Liver (tissue), 9 donors: ENCODE results near the gene MXD4. TPM values are rescaled to one million over a fixed set of nuclear protein-coding genes. Genes with fewer than 3 reads are reported as not detected.
"Not testable (repeated sequence)": the region's sequence is repeated elsewhere in the genome, so short reads cannot be mapped to it uniquely, and the experiment has no call there.

Source experiments
- DNase-seq: peaks from one replicate; pipeline ENCODE4 v3.0.0-alpha.2; 2017; ENCODE audit warnings: low spot score
- H3K27ac ChIP-seq, 2 donors: one replicate each; pipeline ENCODE4 v1.7.0; 2013; ENCODE audit warnings: inconsistent platforms in 2 of 2, low read length in 2 of 2, control low read depth in 1 of 2, low read depth in 1 of 2, mild to moderate bottlenecking in 1 of 2
- H3K27me3 ChIP-seq, 4 donors: one replicate each; pipeline versions ENCODE4 v1.6.1 to v1.7.0; 2013; ENCODE audit warnings: low read length in 3 of 4, inconsistent platforms in 1 of 4, mild to moderate bottlenecking in 1 of 4, moderate library complexity in 1 of 4; ENCODE audit not compliant: control insufficient read depth in 4 of 4, insufficient read depth in 4 of 4
- H3K36me3 ChIP-seq, 4 donors: one replicate each; pipeline versions ENCODE4 v1.6.1 to v1.7.0; 2013; ENCODE audit warnings: low read length in 3 of 4, mild to moderate bottlenecking in 3 of 4, low read depth in 1 of 4, moderate library complexity in 1 of 4; ENCODE audit not compliant: control insufficient read depth in 4 of 4, insufficient read depth in 3 of 4
- H3K4me1 ChIP-seq, 4 donors: one replicate each; pipeline versions ENCODE4 v1.6.1 to v1.7.0; 2013; ENCODE audit warnings: low read length in 3 of 4, mild to moderate bottlenecking in 3 of 4, moderate library complexity in 1 of 4; ENCODE audit not compliant: control insufficient read depth in 4 of 4, insufficient read depth in 4 of 4
- H3K4me3 ChIP-seq, 3 donors: one replicate each; pipeline versions ENCODE4 v1.6.1 to v1.7.0; 2013; ENCODE audit warnings: low read length in 3 of 3, control low read depth in 1 of 3, low read depth in 1 of 3, mild to moderate bottlenecking in 1 of 3
- H3K9ac ChIP-seq, 2 donors: one replicate each; pipeline ENCODE4 v1.7.0; 2013; ENCODE audit warnings: low read length in 2 of 2, mild to moderate bottlenecking in 2 of 2, moderate library complexity in 2 of 2, control low read depth in 1 of 2, low read depth in 1 of 2
- H3K9me3 ChIP-seq, 4 donors: one replicate each; pipeline versions ENCODE4 v1.6.1 to v1.7.0; 2013; ENCODE audit warnings: low read length in 3 of 4; ENCODE audit not compliant: control insufficient read depth in 4 of 4
- ATF3 ChIP-seq: IDR thresholded peaks from 2 replicates; pipeline ENCODE4 v1.6.1; 2016; ENCODE audit warnings: antibody characterized with exemption
- CTCF ChIP-seq: fragments of 150-350 bp; IDR thresholded peaks from 2 replicates; pipeline ENCODE4 v1.5.1; 2017; ENCODE audit warnings: improper control_type of control experiment, low read depth, low read length; ENCODE audit not compliant: missing input control
- EGR1 ChIP-seq, 2 donors: IDR thresholded peaks; 2 replicates each; pipeline ENCODE4 v1.6.1; 2016 to 2018; ENCODE audit warnings: antibody characterized with exemption in 2 of 2, low read depth in 2 of 2
- FOXA1 ChIP-seq: IDR thresholded peaks from 2 replicates; pipeline ENCODE4 v1.6.1; 2016; ENCODE audit warnings: antibody characterized with exemption
- HNF4A ChIP-seq, 2 donors: conservative IDR thresholded peaks; 2 replicates each; pipeline ENCODE4 v1.6.1; 2016; ENCODE audit warnings: antibody characterized with exemption in 2 of 2, mild to moderate bottlenecking in 2 of 2
- HNF4G ChIP-seq: IDR thresholded peaks from 2 replicates; pipeline ENCODE4 v1.6.1; 2016; ENCODE audit warnings: antibody characterized with exemption
- JUND ChIP-seq, 2 donors: IDR thresholded peaks; 2 replicates each; pipeline ENCODE4 v1.6.1; 2016; ENCODE audit warnings: antibody characterized with exemption in 2 of 2
- MAX ChIP-seq: IDR thresholded peaks from 2 replicates; pipeline ENCODE4 v1.6.1; 2016; ENCODE audit warnings: antibody characterized with exemption
- NR2F2 ChIP-seq: IDR thresholded peaks from 2 replicates; pipeline ENCODE4 v1.6.1; 2016; ENCODE audit warnings: antibody characterized with exemption
- RAD21 ChIP-seq, 2 donors: IDR thresholded peaks; 2 replicates each; pipeline ENCODE4 v1.6.1; 2016; ENCODE audit warnings: antibody characterized with exemption in 2 of 2, mild to moderate bottlenecking in 2 of 2
- RXRA ChIP-seq, 2 donors: IDR thresholded peaks; 2 replicates each; pipeline ENCODE4 v1.6.1; 2017 to 2018; ENCODE audit warnings: antibody characterized with exemption in 2 of 2, mild to moderate bottlenecking in 1 of 2
- SP1 ChIP-seq: IDR thresholded peaks from 2 replicates; pipeline ENCODE4 v1.6.1; 2018; ENCODE audit warnings: antibody characterized with exemption, mild to moderate bottlenecking
- TAF1 ChIP-seq: conservative IDR thresholded peaks from 2 replicates; pipeline ENCODE4 v1.6.1; 2016; ENCODE audit warnings: antibody characterized with exemption, mild to moderate bottlenecking
- YY1 ChIP-seq: IDR thresholded peaks from 2 replicates; pipeline ENCODE4 v1.6.1; 2016; ENCODE audit warnings: antibody characterized with exemption, mild to moderate bottlenecking
- WGBS: extraction: QIAGEN DNeasy Blood & Tissue Kit; methylation state at CpG from one replicate; pipeline ENCODE4 v1.1.7; 2013; 5-methylcytosine and 5-hydroxymethylcytosine counted together
- polyA plus RNA-seq, 2 donors: library from polyadenylated mRNA; stranded (reverse) in 1 of 2; unstranded in 1 of 2; fragments of 200-250 nt in 1 of 2; fragments of >200 nt in 1 of 2; fragmentation: Nextera tagmentation in 1 of 2; extraction: Ambion mirVana in 1 of 2; gene quantifications; one replicate each; pipeline versions ENCODE4 v1.2.1 to v1.2.3, GENCODE V29; 2013 to 2015
- total RNA-seq, 2 donors: library from RNA; depleted of rRNA; stranded (reverse); fragments of >200 nt; gene quantifications; one replicate each; pipeline ENCODE4 v1.2.3, GENCODE V29; 2014
- TF ChIP-seq, protein P1 (sequence below): IDR thresholded peaks from 2 replicates; pipeline ENCODE4 v1.6.1; 2016; ENCODE audit warnings: antibody characterized with exemption, mild to moderate bottlenecking
- TF ChIP-seq, protein P2 (sequence below): IDR thresholded peaks from 2 replicates; pipeline ENCODE4 v1.6.1; 2016; ENCODE audit warnings: antibody characterized with exemption
- donor health status: healthy.
- donor health status: healthy.
- donor health status: healthy.
- donor health status: healthy.
- donor health status: healthy.

Gene MXD4
- total and polyA plus RNA-seq, 4 donors, result 6.5 to 19.6 (median 15.9) TPM

- Histone ChIP-seq H3K4me3 (no peak overlapping the region), H3K9ac (no peak overlapping the region), H3K27me3 (no peaks in the 10 kb centered on the region), H3K36me3 (peaks cover 0 to 7% (median 3%) of the 10 kb centered on the region in 4 donors), H3K4me1 (peaks cover 0 to 2% (median 0%) of the 10 kb centered on the region in 4 donors), H3K27ac (no peak overlapping the region), H3K9me3 (no peaks in the 10 kb centered on the region)
- TF ChIP-seq SP1 (no peak), JUND (IDR thresholded peaks at IDR 0.05) (no peak), CTCF (no peak), NR2F2 (no peak)
- 89% methylated on average over 2 of the region's 2 CpGs for WGBS
- no peak for DNase-seq
Observed at GRCh38 chr4:2226261-2226660, 35.6 kb downstream of the MXD4 start.

DNA sequence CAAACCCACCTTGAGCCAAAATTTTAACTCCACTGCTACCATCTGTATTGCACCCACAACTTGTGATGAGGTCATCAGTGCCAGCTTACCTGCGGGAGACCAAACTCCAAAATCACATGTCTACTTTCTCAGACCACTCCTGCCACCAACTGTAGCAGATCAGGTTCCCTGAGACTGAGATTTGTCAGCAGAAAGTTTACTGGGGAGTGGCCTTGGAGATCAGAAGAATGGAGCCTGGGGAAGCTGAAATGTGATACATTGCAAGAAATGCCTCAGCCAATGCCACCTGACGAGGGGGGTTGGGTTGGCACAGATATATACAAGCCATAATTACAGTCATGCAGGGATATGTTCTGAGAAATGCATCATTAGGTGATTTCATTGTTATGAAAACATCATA is 39.1 kb downstream of the MXD4 start:
- H3K4me3 ChIP-seq, result no peak overlapping the region
- no peak for TF ChIP-seq JUND (IDR thresholded peaks at IDR 0.05)
- TF ChIP-seq NR2F2, result no peak
- TF ChIP-seq TAF1, result no peak
- no peak for TF ChIP-seq HNF4G
- TF ChIP-seq, protein P1, sequence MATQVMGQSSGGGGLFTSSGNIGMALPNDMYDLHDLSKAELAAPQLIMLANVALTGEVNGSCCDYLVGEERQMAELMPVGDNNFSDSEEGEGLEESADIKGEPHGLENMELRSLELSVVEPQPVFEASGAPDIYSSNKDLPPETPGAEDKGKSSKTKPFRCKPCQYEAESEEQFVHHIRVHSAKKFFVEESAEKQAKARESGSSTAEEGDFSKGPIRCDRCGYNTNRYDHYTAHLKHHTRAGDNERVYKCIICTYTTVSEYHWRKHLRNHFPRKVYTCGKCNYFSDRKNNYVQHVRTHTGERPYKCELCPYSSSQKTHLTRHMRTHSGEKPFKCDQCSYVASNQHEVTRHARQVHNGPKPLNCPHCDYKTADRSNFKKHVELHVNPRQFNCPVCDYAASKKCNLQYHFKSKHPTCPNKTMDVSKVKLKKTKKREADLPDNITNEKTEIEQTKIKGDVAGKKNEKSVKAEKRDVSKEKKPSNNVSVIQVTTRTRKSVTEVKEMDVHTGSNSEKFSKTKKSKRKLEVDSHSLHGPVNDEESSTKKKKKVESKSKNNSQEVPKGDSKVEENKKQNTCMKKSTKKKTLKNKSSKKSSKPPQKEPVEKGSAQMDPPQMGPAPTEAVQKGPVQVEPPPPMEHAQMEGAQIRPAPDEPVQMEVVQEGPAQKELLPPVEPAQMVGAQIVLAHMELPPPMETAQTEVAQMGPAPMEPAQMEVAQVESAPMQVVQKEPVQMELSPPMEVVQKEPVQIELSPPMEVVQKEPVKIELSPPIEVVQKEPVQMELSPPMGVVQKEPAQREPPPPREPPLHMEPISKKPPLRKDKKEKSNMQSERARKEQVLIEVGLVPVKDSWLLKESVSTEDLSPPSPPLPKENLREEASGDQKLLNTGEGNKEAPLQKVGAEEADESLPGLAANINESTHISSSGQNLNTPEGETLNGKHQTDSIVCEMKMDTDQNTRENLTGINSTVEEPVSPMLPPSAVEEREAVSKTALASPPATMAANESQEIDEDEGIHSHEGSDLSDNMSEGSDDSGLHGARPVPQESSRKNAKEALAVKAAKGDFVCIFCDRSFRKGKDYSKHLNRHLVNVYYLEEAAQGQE, result no peak
- no peak for TF ChIP-seq EGR1 (IDR thresholded peaks at IDR 0.05; ENCODE audit: low read depth in 2 of 2)
- TF ChIP-seq MAX, result no peak
- TF ChIP-seq ATF3, result no peak
- no peak for TF ChIP-seq RXRA (IDR thresholded peaks at IDR 0.05)
- TF ChIP-seq HNF4A (conservative IDR thresholded peaks at IDR 0.05), result no peak
- TF ChIP-seq FOXA1, result no peak
- no peak for TF ChIP-seq YY1
- TF ChIP-seq, protein P2, sequence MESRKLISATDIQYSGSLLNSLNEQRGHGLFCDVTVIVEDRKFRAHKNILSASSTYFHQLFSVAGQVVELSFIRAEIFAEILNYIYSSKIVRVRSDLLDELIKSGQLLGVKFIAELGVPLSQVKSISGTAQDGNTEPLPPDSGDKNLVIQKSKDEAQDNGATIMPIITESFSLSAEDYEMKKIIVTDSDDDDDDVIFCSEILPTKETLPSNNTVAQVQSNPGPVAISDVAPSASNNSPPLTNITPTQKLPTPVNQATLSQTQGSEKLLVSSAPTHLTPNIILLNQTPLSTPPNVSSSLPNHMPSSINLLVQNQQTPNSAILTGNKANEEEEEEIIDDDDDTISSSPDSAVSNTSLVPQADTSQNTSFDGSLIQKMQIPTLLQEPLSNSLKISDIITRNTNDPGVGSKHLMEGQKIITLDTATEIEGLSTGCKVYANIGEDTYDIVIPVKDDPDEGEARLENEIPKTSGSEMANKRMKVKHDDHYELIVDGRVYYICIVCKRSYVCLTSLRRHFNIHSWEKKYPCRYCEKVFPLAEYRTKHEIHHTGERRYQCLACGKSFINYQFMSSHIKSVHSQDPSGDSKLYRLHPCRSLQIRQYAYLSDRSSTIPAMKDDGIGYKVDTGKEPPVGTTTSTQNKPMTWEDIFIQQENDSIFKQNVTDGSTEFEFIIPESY, result no peak
- TF ChIP-seq RAD21 (IDR thresholded peaks at IDR 0.05), result no peak
- no peak for TF ChIP-seq SP1
- H3K4me1 ChIP-seq, result peaks cover 0 to 2% (median 0%) of the 10 kb centered on the region in 4 donors
- H3K36me3 ChIP-seq, result peaks cover 0 to 7% (median 3%) of the 10 kb centered on the region in 4 donors
- H3K9ac ChIP-seq, result no peak overlapping the region
- 92% methylated on average over 2 of the region's 2 CpGs for WGBS
- no peak for DNase-seq
- H3K27me3 ChIP-seq, result no peaks in the 10 kb centered on the region
- no peaks in the 10 kb centered on the region for H3K9me3 ChIP-seq
- H3K27ac ChIP-seq, result no peak overlapping the region

DNA sequence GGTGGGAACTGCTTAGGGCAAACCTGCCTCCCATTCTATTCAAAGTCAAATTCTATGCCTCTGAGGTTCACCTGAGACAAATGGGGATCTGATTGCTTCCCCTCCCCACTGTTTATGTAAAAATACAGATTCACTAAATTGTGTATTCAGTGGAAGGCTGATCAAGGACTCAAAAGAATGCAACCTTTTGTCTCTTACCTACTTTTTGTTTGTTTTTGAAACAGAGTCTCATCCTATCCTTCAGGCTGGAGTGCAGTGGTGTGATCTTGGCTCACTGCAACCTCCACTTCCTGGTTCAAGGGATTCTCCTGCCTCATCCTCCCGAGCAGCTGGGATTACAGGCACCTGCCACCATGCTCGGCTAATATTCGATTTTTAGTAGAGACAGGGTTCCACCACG is 40.5 kb downstream of the MXD4 start:
- H3K4me1 ChIP-seq, H3K27ac ChIP-seq, H3K36me3 ChIP-seq, H3K4me3 ChIP-seq, H3K9me3 ChIP-seq, DNase-seq, H3K9ac ChIP-seq, H3K27me3 ChIP-seq: not testable (repeated sequence)
- 66% methylated on average over 4 of the region's 4 CpGs for WGBS
